GM18867 (cell line): Measurements from ENCODE around the gene C1orf52.
"Not testable (repeated sequence)": the region's sequence is repeated elsewhere in the genome, so short reads cannot be mapped to it uniquely, and the experiment has no call there.

Experiments used
- ATAC-seq: cut with Tn5 transposase; IDR thresholded peaks from one replicate; pipeline ENCODE4 v1.9.1; 2021; ENCODE audit warnings: mild to moderate bottlenecking, moderate library complexity; ENCODE audit not compliant: unreplicated experiment

C1orf52 gene

GRCh38 chr1:85278853-85279314, 19.4 kb upstream of the C1orf52 start:
- ATAC-seq: no peak

GRCh38 chr1:85277802-85278201, 18.3 kb upstream of the C1orf52 start:
- no peak for ATAC-seq

GRCh38 chr1:85276978-85277639, 17.6 kb upstream of the C1orf52 start:
- ATAC-seq: no peak

GRCh38 chr1:85276215-85276977, 16.9 kb upstream of the C1orf52 start, which contains the start of gene BCL10:
TSS of gene BCL10 (minus strand) at chr1:85276632. CDS start at chr1:85276352, 280 bp downstream.
- ATAC-seq: peak; percentile 96

- no peak for ATAC-seq
Observed at GRCh38 chr1:85275701-85276214, 16.3 kb upstream of the C1orf52 start.

GRCh38 chr1:85274969-85275453, 15.5 kb upstream of the C1orf52 start:
- ATAC-seq: no peak

- no peak for ATAC-seq
Observed at GRCh38 chr1:85273397-85273796, 13.9 kb upstream of the C1orf52 start.

- ATAC-seq: no peak
Observed at GRCh38 chr1:85268801-85269585, 9.5 kb upstream of the C1orf52 start.

GRCh38 chr1:85267313-85267712, 7.9 kb upstream of the C1orf52 start:
- ATAC-seq: no peak

GRCh38 chr1:85264150-85264549, 4.7 kb upstream of the C1orf52 start:
- no peak for ATAC-seq

GRCh38 chr1:85262985-85263384, 3.5 kb upstream of the C1orf52 start:
- ATAC-seq: no peak

GRCh38 chr1:85259912-85260274, 431 bp upstream of the C1orf52 start:
- no peak for ATAC-seq

GRCh38 chr1:85258536-85259117, 835 bp downstream of the C1orf52 start:
- ATAC-seq: no peak

- not testable (repeated sequence) for ATAC-seq
Observed at GRCh38 chr1:85249042-85249441, 10.4 kb downstream of the C1orf52 start.

GRCh38 chr1:85245891-85246290, 13.6 kb downstream of the C1orf52 start:
- no peak for ATAC-seq

GRCh38 chr1:85245456-85245855, 14.0 kb downstream of the C1orf52 start:
- no peak for ATAC-seq

GRCh38 chr1:85244271-85245061, 15.0 kb downstream of the C1orf52 start:
- no peak for ATAC-seq

GRCh38 chr1:85243372-85243771, 16.1 kb downstream of the C1orf52 start:
- ATAC-seq: no peak

- ATAC-seq: no peak
Observed at GRCh38 chr1:85240643-85241042, 18.8 kb downstream of the C1orf52 start.

GRCh38 chr1:85240174-85240601, 19.3 kb downstream of the C1orf52 start:
- no peak for ATAC-seq
